Natural killer cell (primary cell): Measurements from ENCODE around the gene DRICH1. TPM values are rescaled to one million over a fixed set of nuclear protein-coding genes. Genes with fewer than 3 reads are reported as not detected.

Experiments
- ATAC-seq, 3 donors: fragments of 150-1000 bp in 2 of 3; fragments of 200-7000 bp in 1 of 3; cut with Tn5 transposase; 1 replicate in 1 of 3; 2 replicates in 2 of 3; pipeline ENCODE4 v1.10.0; 2021; ENCODE audit warnings: mild to moderate bottlenecking in 2 of 3, moderate library complexity in 2 of 3
- DNase-seq, 2 donors: peaks; one replicate each; pipeline versions ENCODE4 v3.0.0 to v3.0.0-alpha.2; 2013 to 2021; ENCODE audit warnings: mixed read lengths in 1 of 2
- H3K27ac ChIP-seq: one replicate; pipeline ENCODE4 v1.5.1; 2013; ENCODE audit warnings: mild to moderate bottlenecking, low read length
- H3K27me3 ChIP-seq: one replicate; pipeline ENCODE4 v1.6.1; 2013; ENCODE audit warnings: low read length; ENCODE audit not compliant: control insufficient read depth, insufficient read depth
- H3K36me3 ChIP-seq: one replicate; pipeline ENCODE4 v1.6.1; 2013; ENCODE audit warnings: low read length; ENCODE audit not compliant: control insufficient read depth, insufficient read depth
- H3K4me1 ChIP-seq: one replicate; pipeline ENCODE4 v1.6.1; 2013; ENCODE audit warnings: low read length; ENCODE audit not compliant: control insufficient read depth, insufficient read depth
- H3K4me3 ChIP-seq: one replicate; pipeline ENCODE4 v1.5.1; 2013; ENCODE audit warnings: low read length
- H3K9me3 ChIP-seq: one replicate; pipeline ENCODE4 v1.6.1; 2013; ENCODE audit warnings: low read length; ENCODE audit not compliant: control insufficient read depth, insufficient read depth
- H3K27ac Mint-ChIP-seq, 2 donors: one replicate each; pipeline ENCODE4 v1.8.0; 2022; ENCODE audit warnings: mild to moderate bottlenecking in 2 of 2, mixed read lengths in 2 of 2, moderate library complexity in 1 of 2
- H3K27me3 Mint-ChIP-seq, 2 donors: one replicate each; pipeline ENCODE4 v1.8.0; 2022; ENCODE audit warnings: low read depth in 2 of 2, mixed read lengths in 2 of 2
- H3K36me3 Mint-ChIP-seq: one replicate; pipeline ENCODE4 v1.8.0; 2022; ENCODE audit warnings: mixed read lengths
- H3K4me1 Mint-ChIP-seq, 2 donors: one replicate each; pipeline ENCODE4 v1.8.0; 2022; ENCODE audit warnings: mixed read lengths in 2 of 2
- H3K4me3 Mint-ChIP-seq: one replicate; pipeline ENCODE4 v1.8.0; 2022; ENCODE audit warnings: mild to moderate bottlenecking, moderate library complexity, mixed read lengths
- H3K9me3 Mint-ChIP-seq, 2 donors: one replicate each; pipeline ENCODE4 v1.8.0; 2022; ENCODE audit warnings: mixed read lengths in 2 of 2
- CTCF ChIP-seq: fragments of 200-600 bp; IDR thresholded peaks from one replicate; pipeline ENCODE4 v1.8.0; 2022; ENCODE audit warnings: antibody characterized with exemption
- WGBS: methylation state at CpG from one replicate; pipeline ENCODE4 v1.1.7; 2013; ENCODE audit warnings: missing lambda C conversion rate; ENCODE audit not compliant: insufficient coverage; 5-methylcytosine and 5-hydroxymethylcytosine counted together
- intact Hi-C: fragments of 100-400 bp; cut with micrococcal nuclease; formaldehyde crosslinking; loops from one replicate; pipeline ENCODE4 v1.14.2; 2022
- total RNA-seq, 4 donors: library from RNA; stranded (reverse); fragments of 120-200 nt in 1 of 4; gene quantifications; one replicate each; pipeline versions ENCODE4 v1.2.3 to v1.2.4, GENCODE V29; 2013 to 2022

DRICH1 gene
- total RNA-seq, 3 donors from 2014 or later (not counting 1 experiment from before 2014, with no cell fraction given) = 2.3 to 3.2 (median 3.1) TPM

DNA sequence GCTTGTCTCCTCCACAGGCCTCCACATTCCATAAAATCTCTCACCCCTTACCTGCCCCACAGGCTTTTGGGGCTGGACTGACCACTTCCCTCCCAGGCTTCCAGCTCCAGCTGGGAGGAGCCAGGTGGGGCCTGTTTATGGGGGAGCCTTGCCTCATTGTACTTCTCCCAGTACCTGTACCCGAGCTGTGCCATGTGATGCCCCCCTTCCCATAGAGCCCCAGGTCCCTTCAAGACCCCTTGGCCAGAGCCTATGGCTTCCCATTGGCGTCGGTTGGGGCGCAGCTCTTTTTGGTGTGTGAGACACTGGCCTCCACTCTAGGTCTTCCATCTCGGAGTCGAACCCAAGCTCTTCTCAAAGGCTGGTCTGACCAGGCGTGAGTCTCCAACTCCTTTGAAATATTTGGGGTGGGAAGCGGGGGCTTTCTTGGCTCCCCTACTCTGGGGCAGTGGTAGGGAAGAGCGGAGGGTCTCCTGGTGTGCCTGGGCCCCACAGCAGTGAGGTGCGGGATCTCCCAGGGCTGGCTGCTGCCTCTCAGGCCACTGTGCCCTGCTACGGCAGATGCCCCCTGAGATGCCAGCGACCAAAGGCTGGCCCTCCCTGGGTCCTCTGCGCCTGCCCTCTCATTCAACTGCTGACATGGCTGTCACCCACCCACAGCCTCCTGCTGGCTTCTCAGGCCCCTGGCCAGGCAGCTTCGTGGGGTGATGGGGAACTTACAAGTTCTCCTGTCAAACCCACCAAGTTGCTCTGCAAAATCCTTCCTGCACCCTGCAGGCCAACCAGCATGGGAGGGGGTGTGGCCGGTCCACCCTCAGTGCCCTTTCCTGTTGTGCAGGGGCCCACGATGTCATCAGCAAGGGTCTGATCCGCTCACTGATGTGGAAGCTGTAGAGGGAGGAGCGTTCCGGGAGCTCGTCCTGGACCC is 25.7 kb downstream of the DRICH1 start:
- Mint-ChIP-seq H3K4me1 (peaks cover 12% of the 10 kb centered on the region in 2 donors), H3K27me3 (no peaks in the 10 kb centered on the region), H3K4me3 (no peak overlapping the region), H3K9me3 (no peaks in the 10 kb centered on the region), H3K36me3 (no peaks in the 10 kb centered on the region), H3K27ac (no peak overlapping the region)
- Histone ChIP-seq H3K4me1 (peaks cover 9% of the 10 kb centered on the region), H3K36me3 (no peaks in the 10 kb centered on the region), H3K9me3 (no peaks in the 10 kb centered on the region), H3K27me3 (no peaks in the 10 kb centered on the region), H3K4me3 (no peak overlapping the region), H3K27ac (no peak overlapping the region)
- ATAC-seq = no peak
- intact Hi-C loops = no loop called here
- DNase-seq = no peak
- no peak for TF ChIP-seq CTCF
- WGBS = 90% methylated on average over 20 of the region's 20 CpGs

DNA sequence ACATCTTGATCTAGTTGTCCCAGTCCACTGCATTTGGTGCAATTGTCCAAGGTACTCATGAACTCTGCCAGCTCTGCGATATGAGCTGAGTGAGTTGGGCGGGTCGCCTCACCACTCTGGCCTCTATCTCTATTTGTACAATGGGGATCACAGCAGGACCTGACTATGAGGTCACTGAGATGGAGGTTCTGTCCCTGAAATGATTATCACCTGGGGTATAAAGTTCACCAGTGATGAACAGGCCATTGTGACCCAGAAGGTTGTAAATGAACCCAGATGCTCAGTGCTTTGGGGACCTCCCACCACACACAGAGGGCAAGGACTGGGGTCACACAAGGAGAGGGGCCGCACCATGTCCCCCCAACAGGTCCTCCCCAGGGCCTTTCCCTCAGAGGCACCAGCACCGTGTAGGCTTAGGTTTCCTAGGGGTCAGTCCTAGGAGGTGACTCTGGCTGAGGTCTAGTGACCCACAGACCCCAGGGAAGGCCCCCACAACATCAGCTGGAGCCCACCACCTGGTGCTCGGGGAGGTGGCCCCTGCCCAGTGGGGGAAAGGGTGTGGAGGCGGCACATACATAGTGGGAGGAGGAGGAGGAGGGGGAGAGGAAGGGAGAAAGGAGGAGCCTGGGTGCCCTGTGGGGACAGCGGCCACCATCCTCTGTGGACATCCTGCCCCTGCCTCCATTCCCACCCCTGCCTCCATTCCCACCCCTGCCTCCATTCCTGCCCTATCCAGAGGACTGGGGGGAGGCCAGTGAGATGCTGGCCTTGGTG is 27.0 kb downstream of the DRICH1 start:
- H3K27ac ChIP-seq = no peak overlapping the region
- H3K36me3 Mint-ChIP-seq = no peaks in the 10 kb centered on the region
- DNase-seq (no peak), ATAC-seq (no peak)
- H3K27me3 Mint-ChIP-seq = no peaks in the 10 kb centered on the region
- H3K4me3 ChIP-seq = no peak overlapping the region
- H3K4me1 Mint-ChIP-seq = peaks cover 4 to 5% of the 10 kb centered on the region in 2 donors
- no peak for TF ChIP-seq CTCF
- no peak overlapping the region for H3K4me3 Mint-ChIP-seq
- no peaks in the 10 kb centered on the region for H3K9me3 ChIP-seq
- H3K9me3 Mint-ChIP-seq = no peaks in the 10 kb centered on the region
- 83% methylated on average over 7 of the region's 8 CpGs for WGBS
- no peak overlapping the region for H3K27ac Mint-ChIP-seq
- intact Hi-C loops = no loop called here
- no peaks in the 10 kb centered on the region for H3K27me3 ChIP-seq
- H3K36me3 ChIP-seq = no peaks in the 10 kb centered on the region
- H3K4me1 ChIP-seq = peaks cover 5% of the 10 kb centered on the region

DNA sequence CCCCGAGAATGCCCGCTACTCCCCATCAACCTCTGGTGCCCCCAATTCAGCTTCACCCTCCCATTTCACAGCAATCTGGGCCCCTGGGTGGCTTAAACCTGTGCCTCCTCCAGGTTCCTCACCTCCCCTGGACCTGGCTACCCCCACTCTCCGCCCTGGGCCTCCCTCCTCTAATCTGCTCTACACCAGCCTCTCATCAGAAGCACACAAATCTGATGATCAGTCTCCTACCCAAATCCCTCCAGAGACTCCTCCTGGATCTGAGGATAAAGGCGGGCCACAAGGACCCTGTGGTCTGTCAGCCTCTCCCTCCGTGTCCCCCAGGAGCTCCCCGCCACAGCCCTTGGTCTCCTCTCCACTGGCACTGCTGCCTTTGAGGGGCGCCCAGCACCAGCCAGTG is 28.9 kb downstream of the DRICH1 start:
- Mint-ChIP-seq H3K27me3 (no peaks in the 10 kb centered on the region), H3K4me1 (no peaks in the 10 kb centered on the region), H3K36me3 (no peaks in the 10 kb centered on the region), H3K27ac (no peak overlapping the region), H3K9me3 (no peaks in the 10 kb centered on the region), H3K4me3 (no peak overlapping the region)
- no peak overlapping the region for H3K27ac ChIP-seq
- no peak overlapping the region for H3K4me3 ChIP-seq
- TF ChIP-seq CTCF = no peak
- 91% methylated on average over 7 of the region's 7 CpGs for WGBS
- ATAC-seq (no peak), DNase-seq (no peak)
- no peaks in the 10 kb centered on the region for H3K9me3 ChIP-seq
- no peaks in the 10 kb centered on the region for H3K4me1 ChIP-seq
- H3K27me3 ChIP-seq = no peaks in the 10 kb centered on the region
- intact Hi-C loops = no loop called here
- H3K36me3 ChIP-seq = no peaks in the 10 kb centered on the region
